GM12878 (cell line): ENCODE data around the gene TIMM50. TPM values are rescaled to one million over a fixed set of nuclear protein-coding genes. Genes with fewer than 3 reads are reported as not detected.

ENCODE experiments used
- BCLAF1 ChIP-seq: fragments of 450-650 bp; IDR thresholded peaks from 2 replicates; pipeline ENCODE4 v1.6.1; 2017; ENCODE audit warnings: antibody characterized with exemption, mild to moderate bottlenecking, moderate library complexity
- CBX5 ChIP-seq: sonication (generic); IDR thresholded peaks from 2 replicates; pipeline ENCODE4 v1.6.1; 2016; ENCODE audit warnings: low read depth, moderate library complexity, mild to moderate bottlenecking, inconsistent platforms
- CHD2 ChIP-seq: IDR thresholded peaks from 2 replicates; pipeline ENCODE4 v1.6.1; 2011; ENCODE audit warnings: low read depth, low read length, improper control_type of control experiment, borderline replicate concordance
- DPF2 ChIP-seq: fragments of 450-650 bp; IDR thresholded peaks from 2 replicates; pipeline ENCODE4 v1.6.1; 2017; ENCODE audit warnings: mild to moderate bottlenecking
- EP300 ChIP-seq, 2 experiments: fragments of 150-350 bp in 1 of 2; IDR thresholded peaks; 2 replicates each; pipeline ENCODE4 v1.6.1; 2011 to 2012; ENCODE audit warnings: low read depth in 2 of 2, low read length in 2 of 2, borderline replicate concordance in 1 of 2, improper control_type of control experiment in 1 of 2, inconsistent platforms in 1 of 2; ENCODE audit not compliant: control insufficient read depth in 1 of 2
- MAX ChIP-seq: IDR thresholded peaks from 2 replicates; pipeline ENCODE4 v1.6.1; 2012; ENCODE audit warnings: low read depth, low read length, improper control_type of control experiment
- MXI1 ChIP-seq: fragments of 150-350 bp; IDR thresholded peaks from 2 replicates; pipeline ENCODE4 v1.6.1; 2011; ENCODE audit warnings: low read depth, mild to moderate bottlenecking, inconsistent platforms, low read length, improper control_type of control experiment
- NBN ChIP-seq: fragments of 450-650 bp; IDR thresholded peaks from 2 replicates; pipeline ENCODE4 v1.6.1; 2016
- PAX5 ChIP-seq: IDR thresholded peaks from 2 replicates; pipeline ENCODE4 v1.6.1; 2011; ENCODE audit warnings: low read depth, low read length, borderline replicate concordance
- POU2F2 ChIP-seq: IDR thresholded peaks from 3 replicates; pipeline ENCODE4 v1.6.1; 2011; ENCODE audit warnings: low read depth, mild to moderate bottlenecking, low read length, borderline replicate concordance
- RAD21 ChIP-seq: IDR thresholded peaks from 2 replicates; pipeline ENCODE4 v1.6.1; 2011; ENCODE audit warnings: mild to moderate bottlenecking, low read depth, low read length, moderate library complexity; ENCODE audit not compliant: insufficient read depth
- RAD51 ChIP-seq: fragments of 450-650 bp; IDR thresholded peaks from 2 replicates; pipeline ENCODE4 v1.6.1; 2016; ENCODE audit warnings: moderate library complexity, mild to moderate bottlenecking, inconsistent platforms
- RELB ChIP-seq: fragments of 450-650 bp; IDR thresholded peaks from 2 replicates; pipeline ENCODE4 v1.6.1; 2017; ENCODE audit warnings: low read depth, mild to moderate bottlenecking, moderate library complexity
- SUPT20H ChIP-seq: IDR thresholded peaks from 2 replicates; pipeline ENCODE4 v1.6.1; 2011; ENCODE audit warnings: low read depth, mild to moderate bottlenecking, low read length, moderate library complexity, borderline replicate concordance; ENCODE audit not compliant: control insufficient read depth
- YY1 ChIP-seq: IDR thresholded peaks from 2 replicates; pipeline ENCODE4 v1.6.1; 2011; ENCODE audit warnings: low read depth, mild to moderate bottlenecking, low read length
- polyA plus RNA-seq, 11 experiments: library from polyadenylated mRNA; depleted of rRNA in 4 of 11; unstranded in 6 of 11; stranded (reverse) in 5 of 11; fragments of >200 nt; fragmentation: Nextera tagmentation in 4 of 11; fragmentation: Illumina TruSeq in 1 of 11; extraction: Ambion mirVana in 4 of 11; extraction: Trizol in 1 of 11; gene quantifications; 1 replicate in 1 of 11; 2 replicates in 10 of 11; pipeline versions ENCODE4 v1.2.1 to v1.2.3, GENCODE V29; 2011 to 2016; ENCODE audit warnings: inconsistent platforms in 2 of 11, missing spikeins in 2 of 11, low read depth in 1 of 11
- total RNA-seq, 4 experiments: library from RNA; depleted of rRNA in 3 of 4; stranded (reverse); fragments of >200 nt in 3 of 4; fragmentation: Illumina TruSeq in 1 of 4; extraction: Trizol in 1 of 4; gene quantifications; 2 replicates each; pipeline versions ENCODE4 v1.2.1 to v1.2.3, GENCODE V29; 2013 to 2021
- TF ChIP-seq, protein P1 (sequence below): IDR thresholded peaks from 2 replicates; pipeline ENCODE4 v1.6.1; 2011; ENCODE audit warnings: mild to moderate bottlenecking, low read depth, low read length, moderate library complexity; ENCODE audit not compliant: insufficient replicate concordance
- TF ChIP-seq, protein P2 (sequence below): fragments of 450-650 bp; IDR thresholded peaks from 2 replicates; pipeline ENCODE4 v1.6.1; 2017; ENCODE audit warnings: mild to moderate bottlenecking, moderate library complexity

The TIMM50 gene
- total and polyA plus RNA-seq, 10 of the 15 experiments (the other 5 are each of a cell fraction or from before 2014, with no cell fraction given), result 15.6 to 146 (median 101) TPM

DNA sequence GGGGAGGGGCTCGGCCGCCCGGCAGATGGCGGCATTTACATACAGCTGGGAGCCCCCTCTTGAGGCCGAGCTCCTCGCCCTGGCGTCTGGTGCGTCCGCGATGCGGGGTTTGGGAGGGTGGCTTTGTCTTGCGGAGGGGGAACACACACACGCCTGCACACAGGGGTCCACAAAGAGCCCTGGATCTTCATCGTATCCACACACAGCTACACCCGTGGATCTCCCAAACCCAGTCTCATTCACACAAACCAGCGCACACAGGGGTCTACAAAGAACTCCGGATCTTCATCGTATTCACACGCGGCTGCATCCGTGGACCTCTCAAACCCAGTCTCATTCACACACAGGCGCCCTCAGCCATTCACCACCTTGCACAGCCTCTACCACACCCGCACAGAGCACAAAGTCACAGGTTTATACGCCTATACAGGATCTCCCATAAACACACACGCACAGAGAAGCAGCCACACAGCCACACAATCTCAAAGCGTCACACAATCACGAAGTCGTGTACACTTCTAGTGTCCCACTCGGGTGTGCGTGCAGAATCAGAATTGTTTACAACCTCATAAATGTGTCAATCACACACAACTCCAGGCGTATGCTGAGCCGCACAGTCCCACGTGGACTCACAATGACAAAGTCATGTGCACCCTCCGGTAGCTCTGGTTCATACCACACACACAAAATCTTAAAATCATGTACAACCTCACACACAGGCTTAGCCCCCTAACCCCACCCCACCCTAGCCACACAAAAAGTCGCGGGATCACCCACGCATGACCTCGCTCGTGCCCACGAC, 17.6 kb downstream of the TIMM50 start (continued):
- TF ChIP-seq BCLAF1 (no peak), EP300 (IDR thresholded peaks at IDR 0.05; ENCODE audit: borderline replicate concordance in 1 of 2, control insufficient read depth in 1 of 2, low read depth in 2 of 2, low read length in 2 of 2) (0 out of 4 replicates have a peak, but pooled peaks of 1 of the 2 experiments have one; percentile 43), CHD2 (0 out of 2 replicates have a peak, but pooled peaks have one; percentile 54), MXI1 (peak; percentile 75), POU2F2 (peak; percentile 90; the same call in 2 of the 3 replicates), RELB (0 out of 2 replicates have a peak, but pooled peaks have one; percentile 18), MAX (peak; percentile 48; the same call in 1 of the 2 replicates), NBN (0 out of 2 replicates have a peak, but pooled peaks have one; percentile 48), CBX5 (no peak), RAD21 (0 out of 2 replicates have a peak, but pooled peaks have one; percentile 22), DPF2 (no peak; the same call in 1 of the 2 replicates), RAD51 (peak; percentile 72), SUPT20H (no peak), PAX5 (peak; percentile 54; the same call in 1 of the 2 replicates), YY1 (0 out of 2 replicates have a peak, but pooled peaks have one; percentile 43)
- TF ChIP-seq, protein P1, sequence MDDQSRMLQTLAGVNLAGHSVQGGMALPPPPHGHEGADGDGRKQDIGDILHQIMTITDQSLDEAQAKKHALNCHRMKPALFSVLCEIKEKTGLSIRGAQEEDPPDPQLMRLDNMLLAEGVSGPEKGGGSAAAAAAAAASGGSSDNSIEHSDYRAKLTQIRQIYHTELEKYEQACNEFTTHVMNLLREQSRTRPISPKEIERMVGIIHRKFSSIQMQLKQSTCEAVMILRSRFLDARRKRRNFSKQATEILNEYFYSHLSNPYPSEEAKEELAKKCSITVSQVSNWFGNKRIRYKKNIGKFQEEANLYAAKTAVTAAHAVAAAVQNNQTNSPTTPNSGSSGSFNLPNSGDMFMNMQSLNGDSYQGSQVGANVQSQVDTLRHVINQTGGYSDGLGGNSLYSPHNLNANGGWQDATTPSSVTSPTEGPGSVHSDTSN, result peak; percentile 38
- TF ChIP-seq, protein P2, sequence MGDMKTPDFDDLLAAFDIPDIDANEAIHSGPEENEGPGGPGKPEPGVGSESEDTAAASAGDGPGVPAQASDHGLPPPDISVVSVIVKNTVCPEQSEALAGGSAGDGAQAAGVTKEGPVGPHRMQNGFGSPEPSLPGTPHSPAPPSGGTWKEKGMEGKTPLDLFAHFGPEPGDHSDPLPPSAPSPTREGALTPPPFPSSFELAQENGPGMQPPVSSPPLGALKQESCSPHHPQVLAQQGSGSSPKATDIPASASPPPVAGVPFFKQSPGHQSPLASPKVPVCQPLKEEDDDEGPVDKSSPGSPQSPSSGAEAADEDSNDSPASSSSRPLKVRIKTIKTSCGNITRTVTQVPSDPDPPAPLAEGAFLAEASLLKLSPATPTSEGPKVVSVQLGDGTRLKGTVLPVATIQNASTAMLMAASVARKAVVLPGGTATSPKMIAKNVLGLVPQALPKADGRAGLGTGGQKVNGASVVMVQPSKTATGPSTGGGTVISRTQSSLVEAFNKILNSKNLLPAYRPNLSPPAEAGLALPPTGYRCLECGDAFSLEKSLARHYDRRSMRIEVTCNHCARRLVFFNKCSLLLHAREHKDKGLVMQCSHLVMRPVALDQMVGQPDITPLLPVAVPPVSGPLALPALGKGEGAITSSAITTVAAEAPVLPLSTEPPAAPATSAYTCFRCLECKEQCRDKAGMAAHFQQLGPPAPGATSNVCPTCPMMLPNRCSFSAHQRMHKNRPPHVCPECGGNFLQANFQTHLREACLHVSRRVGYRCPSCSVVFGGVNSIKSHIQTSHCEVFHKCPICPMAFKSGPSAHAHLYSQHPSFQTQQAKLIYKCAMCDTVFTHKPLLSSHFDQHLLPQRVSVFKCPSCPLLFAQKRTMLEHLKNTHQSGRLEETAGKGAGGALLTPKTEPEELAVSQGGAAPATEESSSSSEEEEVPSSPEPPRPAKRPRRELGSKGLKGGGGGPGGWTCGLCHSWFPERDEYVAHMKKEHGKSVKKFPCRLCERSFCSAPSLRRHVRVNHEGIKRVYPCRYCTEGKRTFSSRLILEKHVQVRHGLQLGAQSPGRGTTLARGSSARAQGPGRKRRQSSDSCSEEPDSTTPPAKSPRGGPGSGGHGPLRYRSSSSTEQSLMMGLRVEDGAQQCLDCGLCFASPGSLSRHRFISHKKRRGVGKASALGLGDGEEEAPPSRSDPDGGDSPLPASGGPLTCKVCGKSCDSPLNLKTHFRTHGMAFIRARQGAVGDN, result peak; percentile 29; the same call in 1 of the 2 replicates
